Right atrium auricular region (tissue), 2 donors: ENCODE results near the gene PGGHG. TPM values are rescaled to one million over a fixed set of nuclear protein-coding genes. Genes with fewer than 3 reads are reported as not detected.

ENCODE experiments used
- DNase-seq: peaks from one replicate; pipeline ENCODE4 v3.0.0-alpha.2; 2019; ENCODE audit warnings: low spot score
- H3K27ac ChIP-seq, 2 donors: fragments of 200-600 bp; sonication (generic); 1 replicate in 1 of 2; 2 replicates in 1 of 2; pipeline ENCODE4 v1.5.1; 2016 to 2019
- H3K27me3 ChIP-seq, 2 donors: fragments of 200-600 bp; sonication (generic); one replicate each; pipeline versions ENCODE4 v1.5.1 to v1.6.0; 2017 to 2019
- H3K36me3 ChIP-seq: fragments of 200-600 bp; sonication (generic); one replicate; pipeline ENCODE4 v1.5.1; 2016
- H3K4me1 ChIP-seq, 2 donors: fragments of 200-600 bp; sonication (generic); one replicate each; pipeline versions ENCODE4 v1.5.1 to v1.6.0; 2017 to 2019
- H3K4me3 ChIP-seq, 2 donors: fragments of 200-600 bp; sonication (generic); 1 replicate in 1 of 2; 2 replicates in 1 of 2; pipeline ENCODE4 v1.5.1; 2017 to 2019; ENCODE audit warnings: mild to moderate bottlenecking in 1 of 2, moderate library complexity in 1 of 2
- H3K9me3 ChIP-seq, 2 donors: fragments of 200-600 bp; sonication (generic); one replicate each; pipeline ENCODE4 v1.5.1; 2019
- CTCF ChIP-seq, 2 donors: fragments of 200-600 bp; sonication (generic); IDR thresholded peaks; one replicate each; pipeline ENCODE4 v1.5.1; 2019; ENCODE audit warnings: antibody characterized with exemption in 2 of 2
- total RNA-seq, 2 donors: library from RNA; depleted of rRNA; stranded (reverse); fragments of >200 nt; gene quantifications; one replicate each; pipeline ENCODE4 v1.1.0, GENCODE V29; 2016

PGGHG gene
- total RNA-seq, 2 donors from 2014 or later = 4.9 to 9.4 TPM

GRCh38 chr11:270451-271318 is 18.2 kb upstream of the PGGHG start:
- peaks cover 0 to 9% of the 10 kb centered on the region in 2 donors for H3K9me3 ChIP-seq
- no peak for TF ChIP-seq CTCF (IDR thresholded peaks at IDR 0.05)
- H3K27me3 ChIP-seq = no peaks in the 10 kb centered on the region
- H3K36me3 ChIP-seq = no peaks in the 10 kb centered on the region
- peak overlapping the region; percentile 16 for H3K27ac ChIP-seq
- no peak for DNase-seq
- no peaks in the 10 kb centered on the region for H3K4me1 ChIP-seq
- H3K4me3 ChIP-seq = no peak overlapping the region

GRCh38 chr11:271319-271715 is 17.6 kb upstream of the PGGHG start:
- no peak overlapping the region for H3K4me3 ChIP-seq
- H3K4me1 ChIP-seq = no peaks in the 10 kb centered on the region
- H3K27ac ChIP-seq = no peak overlapping the region
- H3K27me3 ChIP-seq = no peaks in the 10 kb centered on the region
- H3K36me3 ChIP-seq = no peaks in the 10 kb centered on the region
- peaks cover 0 to 2% of the 10 kb centered on the region in 2 donors for H3K9me3 ChIP-seq
- no peak for DNase-seq
- TF ChIP-seq CTCF (IDR thresholded peaks at IDR 0.05) = no peak

GRCh38 chr11:272195-272930 is 16.6 kb upstream of the PGGHG start:
- no peaks in the 10 kb centered on the region for H3K4me1 ChIP-seq
- no peak for DNase-seq
- no peaks in the 10 kb centered on the region for H3K27me3 ChIP-seq
- no peak overlapping the region for H3K27ac ChIP-seq
- no peaks in the 10 kb centered on the region for H3K9me3 ChIP-seq
- no peaks in the 10 kb centered on the region for H3K36me3 ChIP-seq
- no peak for TF ChIP-seq CTCF (IDR thresholded peaks at IDR 0.05)
- no peak overlapping the region for H3K4me3 ChIP-seq

- no peak for DNase-seq
- Histone ChIP-seq H3K9me3 (no peaks in the 10 kb centered on the region), H3K4me3 (no peak overlapping the region), H3K27ac (no peak overlapping the region), H3K36me3 (no peaks in the 10 kb centered on the region), H3K4me1 (no peaks in the 10 kb centered on the region), H3K27me3 (no peaks in the 10 kb centered on the region)
- TF ChIP-seq CTCF (IDR thresholded peaks at IDR 0.05) = no peak
These were observed 16.1 kb upstream of the PGGHG start for GRCh38 chr11:272931-273198.

GRCh38 chr11:276219-276618 is 12.7 kb upstream of the PGGHG start:
- no peak overlapping the region for H3K27ac ChIP-seq
- peaks cover 0 to 20% of the 10 kb centered on the region in 2 donors for H3K4me1 ChIP-seq
- no peak for DNase-seq
- H3K4me3 ChIP-seq = no peak overlapping the region
- TF ChIP-seq CTCF (IDR thresholded peaks at IDR 0.05) = no peak
- H3K27me3 ChIP-seq = peaks cover 13 to 28% of the 10 kb centered on the region in 2 donors
- no peaks in the 10 kb centered on the region for H3K9me3 ChIP-seq
- no peaks in the 10 kb centered on the region for H3K36me3 ChIP-seq
